PFSK-1 (cell line): Measurements from ENCODE around the gene SRGAP3.

Experiments
- FOXP2 ChIP-seq: optimal IDR thresholded peaks from 2 replicates; pipeline ENCODE3; 2011; ENCODE audit warnings: borderline replicate concordance, control low read depth, inconsistent platforms; ENCODE audit not compliant: insufficient read depth; ENCODE audit errors: extremely low read length, extremely low read depth
- POLR2AphosphoS5 ChIP-seq: IDR thresholded peaks from 2 replicates; pipeline ENCODE4 v1.6.1; 2012; ENCODE audit warnings: low read depth, mild to moderate bottlenecking, control low read depth, low read length, moderate library complexity
- REST ChIP-seq, 2 experiments: IDR thresholded peaks; 2 replicates each; pipeline versions ENCODE4 v1.6.1 to v1.8.0; 2011 to 2012; ENCODE audit warnings: low read depth in 2 of 2, low read length in 2 of 2, control low read depth in 1 of 2, inconsistent platforms in 1 of 2, mild to moderate bottlenecking in 1 of 2, moderate library complexity in 1 of 2; ENCODE audit not compliant: insufficient read depth in 1 of 2
- SIN3A ChIP-seq: IDR thresholded peaks from 2 replicates; pipeline ENCODE4 v1.6.1; 2012; ENCODE audit warnings: mild to moderate bottlenecking, low read length, moderate library complexity, borderline replicate concordance; ENCODE audit not compliant: insufficient read depth
- TAF1 ChIP-seq: IDR thresholded peaks from 2 replicates; pipeline ENCODE4 v1.6.1; 2012; ENCODE audit warnings: low read length, control low read depth, borderline replicate concordance; ENCODE audit not compliant: insufficient read depth

Gene SRGAP3

GRCh38 chr3:9075762-9076161, 173.7 kb downstream of the SRGAP3 start:
- TF ChIP-seq REST (IDR thresholded peaks at IDR 0.05; ENCODE audit: insufficient read depth in 1 of 2, low read depth in 2 of 2, low read length in 2 of 2) (no peak), TAF1 (no peak), FOXP2 (no peak), POLR2AphosphoS5 (no peak), SIN3A (no peak)

GRCh38 chr3:9074079-9074478, 175.4 kb downstream of the SRGAP3 start:
- TF ChIP-seq REST (IDR thresholded peaks at IDR 0.05; ENCODE audit: insufficient read depth in 1 of 2, low read depth in 2 of 2, low read length in 2 of 2): no peak
- no peak for TF ChIP-seq SIN3A
- no peak for TF ChIP-seq FOXP2
- TF ChIP-seq POLR2AphosphoS5: no peak
- no peak for TF ChIP-seq TAF1

- TF ChIP-seq POLR2AphosphoS5 (no peak), REST (IDR thresholded peaks at IDR 0.05; ENCODE audit: insufficient read depth in 1 of 2, low read depth in 2 of 2, low read length in 2 of 2) (no peak), FOXP2 (no peak), SIN3A (no peak), TAF1 (no peak)
Measured at GRCh38 chr3:9072667-9073009, 176.8 kb downstream of the SRGAP3 start.

- TF ChIP-seq POLR2AphosphoS5 (no peak), REST (IDR thresholded peaks at IDR 0.05; ENCODE audit: insufficient read depth in 1 of 2, low read depth in 2 of 2, low read length in 2 of 2) (no peak), TAF1 (no peak), FOXP2 (no peak), SIN3A (no peak)
Measured at GRCh38 chr3:9071936-9072666, 177.3 kb downstream of the SRGAP3 start.

GRCh38 chr3:9070961-9071360, 178.5 kb downstream of the SRGAP3 start:
- no peak for TF ChIP-seq POLR2AphosphoS5
- TF ChIP-seq SIN3A: no peak
- TF ChIP-seq REST (IDR thresholded peaks at IDR 0.05; ENCODE audit: insufficient read depth in 1 of 2, low read depth in 2 of 2, low read length in 2 of 2): no peak
- no peak for TF ChIP-seq FOXP2
- no peak for TF ChIP-seq TAF1
